HG03108 (cell line): ENCODE results near the gene CRISP3.

Source experiments
- ATAC-seq: cut with Tn5 transposase; IDR thresholded peaks from one replicate; pipeline ENCODE4 v1.9.1; 2021; ENCODE audit warnings: moderate library complexity; ENCODE audit not compliant: unreplicated experiment

CRISP3 gene

DNA sequence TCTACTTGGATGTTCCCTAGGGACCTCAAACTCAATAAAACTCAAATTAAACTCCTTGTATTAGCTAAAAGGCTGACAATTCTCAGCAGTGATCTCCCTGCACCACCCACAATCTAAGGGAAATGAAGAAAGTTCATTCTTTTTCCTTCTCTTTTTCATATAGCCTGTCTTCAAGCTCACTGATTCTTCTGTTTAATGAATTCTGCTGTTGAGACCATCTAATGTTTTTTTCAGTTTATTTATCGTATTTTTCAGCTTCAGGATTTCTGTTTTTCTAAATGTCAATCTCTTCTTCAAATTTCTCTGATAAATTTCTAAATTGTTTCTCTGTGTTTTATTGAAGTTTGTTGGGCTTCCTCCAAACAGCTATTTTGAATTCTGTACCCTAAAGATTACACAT lies 50.7 kb downstream of the CRISP3 start:
- ATAC-seq = no peak

DNA sequence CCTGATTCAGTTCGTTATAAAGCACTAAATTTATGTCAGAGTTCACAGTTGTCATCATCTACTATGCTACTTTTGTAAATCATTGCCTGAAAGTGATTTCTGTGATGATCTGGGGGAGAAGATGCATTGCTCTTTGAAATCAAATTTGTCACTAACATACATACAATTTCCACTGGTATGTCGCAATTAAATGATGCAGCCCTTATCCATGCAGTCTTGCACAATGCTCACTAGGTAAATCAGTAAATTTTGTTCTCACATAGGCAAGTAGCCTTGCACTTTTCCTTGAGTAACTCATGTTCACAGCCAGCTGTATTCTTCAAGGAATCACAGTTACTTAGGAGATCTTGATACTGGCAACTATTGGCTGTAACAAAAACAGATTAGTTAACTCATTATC lies 51.7 kb downstream of the CRISP3 start:
- no peak for ATAC-seq
